HG02678 (cell line): ENCODE results near the gene CEBPB.

Experiments
- ATAC-seq: cut with Tn5 transposase; IDR thresholded peaks from one replicate; pipeline ENCODE4 v1.9.1; 2021; ENCODE audit warnings: mild to moderate bottlenecking, moderate library complexity; ENCODE audit not compliant: unreplicated experiment

CEBPB gene

DNA sequence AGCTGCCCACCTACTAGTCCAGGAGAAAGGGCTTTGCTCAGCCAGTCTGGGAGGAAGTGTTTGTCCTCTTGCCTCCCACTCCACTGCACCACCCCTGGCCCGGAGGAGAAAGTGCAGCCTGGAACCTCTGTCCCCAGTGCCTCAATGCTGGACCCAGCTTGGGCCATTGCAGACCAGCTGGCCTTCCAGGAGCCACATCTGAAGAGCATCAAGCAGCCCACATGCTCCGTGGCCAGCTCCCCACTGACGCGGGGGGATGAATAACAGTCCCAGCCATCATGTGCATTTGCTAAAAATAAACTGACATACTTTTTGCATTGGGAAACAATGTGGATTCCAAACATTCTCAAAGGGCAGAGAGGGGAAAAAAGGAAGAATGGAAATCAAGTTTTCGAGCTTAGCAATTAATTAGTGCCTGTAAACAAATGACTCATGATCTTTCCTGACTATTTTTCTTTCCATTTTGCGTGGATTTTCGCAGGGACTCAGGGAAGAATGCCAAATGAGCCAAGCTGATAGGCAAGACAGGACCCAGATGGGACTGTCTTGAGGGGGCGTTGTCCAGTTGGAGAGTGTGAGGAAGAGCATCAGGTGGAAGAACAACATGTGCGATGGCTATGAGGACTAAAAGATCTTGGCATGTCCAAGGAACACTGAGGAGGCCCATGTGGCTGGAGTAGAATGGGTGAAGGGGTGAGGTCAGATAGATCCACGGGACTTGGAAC, 34.1 kb downstream of the CEBPB start:
- no peak for ATAC-seq

DNA sequence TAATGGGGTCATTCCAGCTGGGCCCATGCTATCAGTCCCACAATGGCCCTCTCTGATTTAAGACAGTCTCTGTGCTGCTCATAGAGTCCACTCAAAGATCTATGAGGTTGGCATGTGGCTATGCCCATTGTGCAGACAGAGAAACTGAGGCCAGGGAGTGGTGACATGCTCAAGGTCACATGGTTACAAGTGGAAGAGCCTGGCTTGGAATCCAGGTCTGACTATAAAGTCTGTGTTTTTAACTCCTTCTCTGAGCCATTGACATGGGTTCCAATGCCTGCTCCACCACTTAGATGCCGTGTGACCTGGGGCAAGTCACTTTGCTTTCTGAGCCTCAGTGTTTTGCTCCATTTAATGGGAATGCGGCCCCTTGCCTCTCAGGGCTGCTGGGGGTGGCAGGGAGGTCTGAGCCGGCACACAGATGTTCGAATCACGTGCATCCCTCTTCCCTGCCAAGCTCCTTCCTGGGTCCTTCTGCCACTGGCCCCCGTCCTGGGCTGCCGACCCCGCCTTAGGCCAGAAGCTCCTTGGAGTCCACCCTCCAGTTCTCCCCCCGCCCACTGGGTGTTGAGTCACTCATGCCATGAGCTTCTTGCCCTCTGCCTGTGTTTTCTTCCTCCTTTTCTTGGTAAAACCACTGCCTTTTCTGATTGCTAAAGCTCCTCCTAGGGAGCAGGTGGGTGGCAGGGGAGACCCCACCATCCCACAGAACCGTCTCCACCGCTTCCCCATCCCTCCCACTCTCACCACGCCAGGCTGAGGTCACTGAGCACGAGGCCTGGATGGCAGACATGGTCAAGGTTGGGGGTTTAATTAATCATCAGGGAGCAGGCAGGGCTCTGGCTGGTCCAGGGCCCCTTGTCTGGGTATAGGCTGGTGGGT, 35.7 kb downstream of the CEBPB start:
- no peak for ATAC-seq

- ATAC-seq, result no peak
Observed at GRCh38 chr20:50227506-50227905, 36.9 kb downstream of the CEBPB start.

GRCh38 chr20:50229156-50229607, 38.6 kb downstream of the CEBPB start:
- ATAC-seq, result no peak

DNA sequence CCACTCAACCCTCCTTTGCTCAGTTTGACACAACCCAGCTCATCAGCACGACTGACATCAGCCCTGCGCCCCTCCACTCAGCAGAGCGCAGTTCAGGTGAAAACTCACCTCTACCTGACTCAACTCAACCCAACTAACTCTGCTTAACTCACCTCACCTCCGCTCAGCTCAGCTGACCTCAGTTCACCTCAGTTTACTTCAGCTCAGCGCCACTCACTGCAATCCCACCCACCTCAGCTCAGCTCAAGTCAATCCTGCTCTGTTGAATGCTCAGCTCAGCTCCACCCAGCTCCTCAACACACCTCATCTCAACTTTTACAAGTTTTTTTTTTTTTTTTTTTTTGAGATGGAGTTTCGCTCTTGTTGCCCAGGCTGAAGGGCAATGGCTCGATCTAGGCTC, 39.6 kb downstream of the CEBPB start:
- no peak for ATAC-seq

DNA sequence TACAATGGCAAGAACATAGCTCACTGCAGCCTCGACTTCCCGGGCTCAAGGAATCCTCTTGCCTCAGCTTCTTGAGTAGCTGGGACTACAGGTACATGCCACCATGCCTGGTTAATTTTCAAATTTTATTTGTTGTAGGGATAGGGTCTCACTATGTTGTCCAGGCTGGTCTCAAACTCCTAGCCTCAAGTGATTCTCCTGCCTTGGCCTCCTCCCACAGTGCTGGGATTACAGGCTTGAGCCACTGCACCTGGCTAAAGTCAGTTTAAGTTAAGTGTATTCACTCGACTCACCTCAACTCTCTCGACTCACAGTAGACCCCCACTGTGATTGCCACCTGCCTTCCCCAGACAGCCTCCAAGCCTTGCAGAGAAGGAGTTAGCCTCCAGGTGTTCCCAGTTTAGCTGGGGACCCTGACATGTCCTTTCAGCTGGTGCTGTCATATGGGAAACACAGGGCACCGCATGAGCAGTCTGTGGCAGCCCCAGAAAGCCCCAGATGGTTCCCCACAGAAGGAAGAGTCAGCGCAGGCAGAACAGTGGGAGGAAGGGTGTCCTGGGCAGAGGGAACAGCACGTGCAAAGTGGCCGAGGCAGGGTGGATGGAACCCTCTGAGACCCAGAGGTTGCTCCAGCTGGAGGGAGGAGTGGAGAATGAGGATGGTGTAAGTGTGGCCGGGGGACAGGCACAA, 40.4 kb downstream of the CEBPB start:
- no peak for ATAC-seq

- no peak for ATAC-seq
Observed at GRCh38 chr20:50231854-50232253, 41.2 kb downstream of the CEBPB start.

- no peak for ATAC-seq
Observed at GRCh38 chr20:50232651-50233324, 42.2 kb downstream of the CEBPB start.

- no peak for ATAC-seq
Observed at GRCh38 chr20:50233325-50234212, 42.9 kb downstream of the CEBPB start.

DNA sequence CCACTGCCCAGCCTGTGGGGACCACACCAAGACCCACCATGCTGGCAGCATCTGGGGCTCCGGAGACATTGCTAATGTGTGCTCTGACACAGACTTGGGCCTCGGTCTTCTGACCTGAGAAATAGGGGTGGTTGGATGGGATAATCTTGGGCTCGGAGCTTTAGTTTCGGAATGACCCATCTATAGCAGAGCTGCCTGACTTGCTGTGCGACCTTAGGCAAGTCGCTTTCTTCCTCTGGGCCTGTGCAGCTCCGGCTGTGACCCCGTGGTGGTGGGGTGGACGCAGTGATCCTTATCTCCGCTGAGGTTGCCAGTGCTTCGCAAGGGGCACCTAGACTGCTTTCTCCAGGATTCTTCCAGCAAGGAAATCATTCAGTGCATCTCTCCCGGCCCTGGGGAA, 43.7 kb downstream of the CEBPB start:
- ATAC-seq, result no peak

- no peak for ATAC-seq
Observed at GRCh38 chr20:50237349-50237748, 46.7 kb downstream of the CEBPB start.

DNA sequence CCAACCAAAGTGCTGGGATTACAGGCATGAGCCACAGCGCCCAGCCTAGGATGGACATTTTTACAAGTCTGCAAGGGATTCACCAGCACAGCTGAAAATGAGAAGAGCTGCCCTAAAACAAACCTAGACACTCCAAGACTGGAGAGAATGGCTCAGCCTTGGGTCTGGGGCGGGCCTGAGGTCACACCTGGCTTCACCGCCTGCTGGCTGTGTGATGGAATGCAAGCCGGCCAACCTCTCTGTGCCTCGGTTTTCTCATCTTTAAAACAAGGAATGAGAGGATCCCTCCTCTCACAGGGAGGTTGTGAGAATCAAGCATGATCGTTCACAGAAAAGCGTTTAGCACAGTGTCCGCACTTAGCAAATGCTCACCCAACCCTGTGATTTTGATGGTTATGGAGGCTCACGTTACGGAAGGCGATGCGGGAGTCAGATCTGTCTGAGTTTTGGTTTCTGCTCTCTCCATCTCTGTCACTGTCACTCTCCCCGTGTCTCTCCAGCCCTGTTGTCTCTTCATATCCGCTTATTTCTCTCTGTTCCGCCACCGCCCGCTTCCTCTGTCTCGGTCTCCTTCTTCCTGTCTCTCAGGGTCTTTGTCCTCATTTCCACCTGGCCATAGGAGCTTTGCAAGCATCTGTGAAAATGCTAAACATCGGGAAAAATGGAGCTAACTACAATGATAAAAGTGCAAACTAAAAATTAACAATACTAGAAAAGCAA, 47.6 kb downstream of the CEBPB start:
- no peak for ATAC-seq

GRCh38 chr20:50240092-50240491, 49.5 kb downstream of the CEBPB start:
- ATAC-seq, result no peak

DNA sequence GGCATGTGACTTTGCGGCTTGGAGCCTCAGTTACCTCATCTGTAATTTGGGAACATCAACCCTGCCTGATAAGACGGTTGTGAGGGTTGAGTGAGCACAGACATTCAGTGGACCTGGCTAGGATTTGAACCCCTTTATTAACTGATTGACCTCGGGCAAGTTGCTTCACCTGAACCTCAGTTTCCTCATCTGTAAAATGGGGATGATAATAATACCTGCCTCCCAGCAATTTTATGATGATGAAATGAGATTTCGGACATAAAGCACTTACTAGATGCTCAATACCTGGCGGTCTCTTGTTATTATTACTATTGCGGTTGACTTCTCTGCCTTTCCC, 51.5 kb downstream of the CEBPB start:
- ATAC-seq, result no peak
